ENCODE results near the gene KIF13A.
"Not testable (repeated sequence)": the region's sequence is repeated elsewhere in the genome, so short reads cannot be mapped to it uniquely, and the experiment has no call there.

The KIF13A gene

GRCh38 chr6:17998003-17998402 is 10.6 kb upstream of the KIF13A start:
- no peak for DNase-seq

- no peak for DNase-seq
Measured at GRCh38 chr6:17995414-17995813, 8.0 kb upstream of the KIF13A start.

- DNase-seq: no peak
Measured at GRCh38 chr6:17994019-17994418, 6.6 kb upstream of the KIF13A start.

- DNase-seq: no peak
Measured at GRCh38 chr6:17988422-17988944, 1.0 kb upstream of the KIF13A start.

GRCh38 chr6:17987697-17988421 is 424 bp upstream of the KIF13A start:
- peak; percentile 49 for DNase-seq

- DNase-seq: peak; percentile 29
Measured at GRCh38 chr6:17986656-17987446, 584 bp downstream of the KIF13A start.

GRCh38 chr6:17985934-17986655 is 1.3 kb downstream of the KIF13A start:
- no peak for DNase-seq

GRCh38 chr6:17984812-17985670 is 2.4 kb downstream of the KIF13A start:
- DNase-seq: no peak

- no peak for DNase-seq
Measured at GRCh38 chr6:17984399-17984798, 3.0 kb downstream of the KIF13A start.

GRCh38 chr6:17983730-17984129 is 3.7 kb downstream of the KIF13A start:
- no peak for DNase-seq

- DNase-seq: no peak
Measured at GRCh38 chr6:17980329-17980728, 7.1 kb downstream of the KIF13A start.

- DNase-seq: no peak
Measured at GRCh38 chr6:17979479-17979878, 8.0 kb downstream of the KIF13A start.

- DNase-seq: not testable (repeated sequence)
Measured at GRCh38 chr6:17976258-17976657, 11.2 kb downstream of the KIF13A start.

GRCh38 chr6:17974570-17975368 is 12.7 kb downstream of the KIF13A start:
- DNase-seq: no peak

- no peak for DNase-seq
Measured at GRCh38 chr6:17972978-17973622, 14.3 kb downstream of the KIF13A start.

- no peak for DNase-seq
Measured at GRCh38 chr6:17972074-17972952, 15.1 kb downstream of the KIF13A start.

- DNase-seq: no peak
Measured at GRCh38 chr6:17971128-17972073, 16.0 kb downstream of the KIF13A start.

GRCh38 chr6:17968876-17969275 is 18.6 kb downstream of the KIF13A start:
- no peak for DNase-seq
